DOHH2 (cell line): Measurements from ENCODE around the gene ADAMTSL1.

Source experiments
- EZH2phosphoT487 ChIP-seq: fragments of 200-600 bp; sonication (generic); IDR thresholded peaks from 2 replicates; pipeline ENCODE4 v1.6.1; 2017; ENCODE audit warnings: borderline replicate concordance, mild to moderate bottlenecking, antibody characterized with exemption, low read length, moderate library complexity, mixed read lengths
- TF ChIP-seq, protein P1 (sequence below): fragments of 200-600 bp; sonication (generic); IDR thresholded peaks from one replicate; pipeline ENCODE4 v1.5.1; 2014; ENCODE audit warnings: antibody characterized with exemption, mild to moderate bottlenecking, low read depth, low read length; ENCODE audit not compliant: poor library complexity, severe bottlenecking

DNA sequence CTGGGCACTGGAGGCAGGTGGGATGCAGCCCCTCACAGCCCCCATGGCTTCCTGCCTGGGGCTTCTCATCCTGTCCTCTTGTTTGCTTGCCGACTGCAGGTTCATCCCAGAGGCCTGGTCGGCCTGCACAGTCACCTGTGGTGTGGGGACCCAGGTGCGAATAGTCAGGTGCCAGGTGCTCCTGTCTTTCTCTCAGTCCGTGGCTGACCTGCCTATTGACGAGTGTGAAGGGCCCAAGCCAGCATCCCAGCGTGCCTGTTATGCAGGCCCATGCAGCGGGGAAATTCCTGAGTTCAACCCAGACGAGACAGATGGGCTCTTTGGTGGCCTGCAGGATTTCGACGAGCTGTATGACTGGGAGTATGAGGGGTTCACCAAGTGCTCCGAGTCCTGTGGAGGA, 232.7 kb downstream of the ADAMTSL1 start:
- TF ChIP-seq, protein P1, sequence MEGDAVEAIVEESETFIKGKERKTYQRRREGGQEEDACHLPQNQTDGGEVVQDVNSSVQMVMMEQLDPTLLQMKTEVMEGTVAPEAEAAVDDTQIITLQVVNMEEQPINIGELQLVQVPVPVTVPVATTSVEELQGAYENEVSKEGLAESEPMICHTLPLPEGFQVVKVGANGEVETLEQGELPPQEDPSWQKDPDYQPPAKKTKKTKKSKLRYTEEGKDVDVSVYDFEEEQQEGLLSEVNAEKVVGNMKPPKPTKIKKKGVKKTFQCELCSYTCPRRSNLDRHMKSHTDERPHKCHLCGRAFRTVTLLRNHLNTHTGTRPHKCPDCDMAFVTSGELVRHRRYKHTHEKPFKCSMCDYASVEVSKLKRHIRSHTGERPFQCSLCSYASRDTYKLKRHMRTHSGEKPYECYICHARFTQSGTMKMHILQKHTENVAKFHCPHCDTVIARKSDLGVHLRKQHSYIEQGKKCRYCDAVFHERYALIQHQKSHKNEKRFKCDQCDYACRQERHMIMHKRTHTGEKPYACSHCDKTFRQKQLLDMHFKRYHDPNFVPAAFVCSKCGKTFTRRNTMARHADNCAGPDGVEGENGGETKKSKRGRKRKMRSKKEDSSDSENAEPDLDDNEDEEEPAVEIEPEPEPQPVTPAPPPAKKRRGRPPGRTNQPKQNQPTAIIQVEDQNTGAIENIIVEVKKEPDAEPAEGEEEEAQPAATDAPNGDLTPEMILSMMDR: no peak
- TF ChIP-seq EZH2phosphoT487: no peak
